DND-41 (cell line): ENCODE measurements around the gene PLEKHG5.

ENCODE experiments used
- ATAC-seq: fragments of 200-7000 bp; cut with Tn5 transposase; 3 replicates; pipeline ENCODE4 v1.9.1; 2021; ENCODE audit warnings: low read depth; ENCODE audit not compliant: insufficient read depth
- DNase-seq: peaks from one replicate; pipeline ENCODE4 v3.0.0-alpha.2; 2020
- H2AFZ ChIP-seq: 2 replicates; pipeline ENCODE4 v1.6.0; 2012; ENCODE audit warnings: low read depth, low read length
- H3K27ac ChIP-seq: 2 replicates; pipeline ENCODE4 v1.5.1; 2012; ENCODE audit warnings: low read length, inconsistent platforms
- H3K27me3 ChIP-seq: fragments of 200-600 bp; sonication (generic); 2 replicates; pipeline ENCODE4 v1.6.0; 2012; ENCODE audit warnings: low read length, mild to moderate bottlenecking, inconsistent platforms; ENCODE audit not compliant: insufficient read depth, poor library complexity
- H3K36me3 ChIP-seq: 2 replicates; pipeline ENCODE4 v1.5.1; 2012; ENCODE audit warnings: low read length, inconsistent platforms; ENCODE audit not compliant: insufficient read depth
- H3K4me1 ChIP-seq: 2 replicates; pipeline ENCODE4 v1.5.1; 2012; ENCODE audit warnings: mild to moderate bottlenecking, low read length; ENCODE audit not compliant: insufficient read depth
- H3K4me2 ChIP-seq: 2 replicates; pipeline ENCODE4 v1.6.0; 2012; ENCODE audit warnings: mild to moderate bottlenecking, moderate library complexity, low read length, inconsistent platforms; ENCODE audit not compliant: insufficient read depth
- H3K4me3 ChIP-seq, 2 experiments: fragments of 200-600 bp in 1 of 2; shearing (Covaris generic) in 1 of 2; 2 replicates each; pipeline ENCODE4 v1.5.1; 2012 to 2016; ENCODE audit warnings: inconsistent platforms in 2 of 2, low read length in 2 of 2, mild to moderate bottlenecking in 2 of 2, low read depth in 1 of 2, moderate library complexity in 1 of 2
- H3K79me2 ChIP-seq: 2 replicates; pipeline ENCODE4 v1.6.0; 2012; ENCODE audit warnings: low read length, inconsistent platforms; ENCODE audit not compliant: insufficient read depth
- H3K9ac ChIP-seq: 2 replicates; pipeline ENCODE4 v1.6.0; 2012; ENCODE audit warnings: low read depth, mild to moderate bottlenecking, inconsistent platforms, low read length, moderate library complexity
- H3K9me3 ChIP-seq: 2 replicates; pipeline ENCODE4 v1.5.1; 2012; ENCODE audit warnings: low read length, moderate library complexity, mild to moderate bottlenecking, inconsistent platforms; ENCODE audit not compliant: insufficient read depth, severe bottlenecking
- H4K20me1 ChIP-seq: 2 replicates; pipeline ENCODE4 v1.6.0; 2012; ENCODE audit warnings: low read length; ENCODE audit not compliant: insufficient read depth
- EZH2 ChIP-seq: IDR thresholded peaks from 3 replicates; pipeline ENCODE4 v1.6.1; 2012; ENCODE audit warnings: borderline replicate concordance, low read depth, mild to moderate bottlenecking, moderate library complexity, low read length, inconsistent platforms; ENCODE audit not compliant: severe bottlenecking
- TF ChIP-seq, protein P1 (sequence below): IDR thresholded peaks from 2 replicates; pipeline ENCODE4 v1.5.1; 2012; ENCODE audit warnings: borderline replicate concordance, low read length, moderate library complexity, mild to moderate bottlenecking; ENCODE audit not compliant: poor library complexity, severe bottlenecking; ENCODE audit errors: extremely low read depth

The PLEKHG5 gene

DNA sequence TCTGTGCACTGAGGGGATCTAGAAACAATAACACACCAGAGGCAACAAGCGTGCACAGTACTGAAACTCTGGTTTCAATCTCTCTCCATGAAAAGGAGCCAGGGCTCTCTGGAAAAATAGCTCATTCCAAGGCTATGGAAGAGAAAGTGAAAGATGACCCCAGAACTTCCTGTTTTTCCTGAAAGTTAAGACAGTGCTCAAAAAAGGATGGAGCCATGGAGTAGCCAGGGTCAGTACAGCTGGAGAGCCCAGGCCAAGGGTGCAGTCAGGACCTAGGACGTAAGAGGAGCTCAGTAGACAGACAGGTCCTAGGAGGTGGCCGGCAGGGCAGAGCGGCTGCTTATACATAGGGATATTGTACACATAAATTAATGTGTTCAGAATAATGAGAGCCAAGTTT is 43.7 kb upstream of the PLEKHG5 start:
- no peak overlapping the region for H3K4me3 ChIP-seq
- no peak overlapping the region for H3K4me2 ChIP-seq
- H2AFZ ChIP-seq: no peak overlapping the region
- no peaks in the 10 kb centered on the region for H3K27me3 ChIP-seq
- H3K27ac ChIP-seq: no peak overlapping the region
- H3K9me3 ChIP-seq: no peaks in the 10 kb centered on the region
- no peak overlapping the region for H3K9ac ChIP-seq
- H4K20me1 ChIP-seq: peaks cover 17% of the 10 kb centered on the region; the same call in 1 of the 2 replicates
- peaks cover 7% of the 10 kb centered on the region for H3K79me2 ChIP-seq
- H3K36me3 ChIP-seq: peaks cover 69% of the 10 kb centered on the region
- TF ChIP-seq EZH2: no peak
- TF ChIP-seq, protein P1, sequence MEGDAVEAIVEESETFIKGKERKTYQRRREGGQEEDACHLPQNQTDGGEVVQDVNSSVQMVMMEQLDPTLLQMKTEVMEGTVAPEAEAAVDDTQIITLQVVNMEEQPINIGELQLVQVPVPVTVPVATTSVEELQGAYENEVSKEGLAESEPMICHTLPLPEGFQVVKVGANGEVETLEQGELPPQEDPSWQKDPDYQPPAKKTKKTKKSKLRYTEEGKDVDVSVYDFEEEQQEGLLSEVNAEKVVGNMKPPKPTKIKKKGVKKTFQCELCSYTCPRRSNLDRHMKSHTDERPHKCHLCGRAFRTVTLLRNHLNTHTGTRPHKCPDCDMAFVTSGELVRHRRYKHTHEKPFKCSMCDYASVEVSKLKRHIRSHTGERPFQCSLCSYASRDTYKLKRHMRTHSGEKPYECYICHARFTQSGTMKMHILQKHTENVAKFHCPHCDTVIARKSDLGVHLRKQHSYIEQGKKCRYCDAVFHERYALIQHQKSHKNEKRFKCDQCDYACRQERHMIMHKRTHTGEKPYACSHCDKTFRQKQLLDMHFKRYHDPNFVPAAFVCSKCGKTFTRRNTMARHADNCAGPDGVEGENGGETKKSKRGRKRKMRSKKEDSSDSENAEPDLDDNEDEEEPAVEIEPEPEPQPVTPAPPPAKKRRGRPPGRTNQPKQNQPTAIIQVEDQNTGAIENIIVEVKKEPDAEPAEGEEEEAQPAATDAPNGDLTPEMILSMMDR: no peak
- no peak for ATAC-seq
- DNase-seq: no peak
- H3K4me1 ChIP-seq: no peaks in the 10 kb centered on the region

DNA sequence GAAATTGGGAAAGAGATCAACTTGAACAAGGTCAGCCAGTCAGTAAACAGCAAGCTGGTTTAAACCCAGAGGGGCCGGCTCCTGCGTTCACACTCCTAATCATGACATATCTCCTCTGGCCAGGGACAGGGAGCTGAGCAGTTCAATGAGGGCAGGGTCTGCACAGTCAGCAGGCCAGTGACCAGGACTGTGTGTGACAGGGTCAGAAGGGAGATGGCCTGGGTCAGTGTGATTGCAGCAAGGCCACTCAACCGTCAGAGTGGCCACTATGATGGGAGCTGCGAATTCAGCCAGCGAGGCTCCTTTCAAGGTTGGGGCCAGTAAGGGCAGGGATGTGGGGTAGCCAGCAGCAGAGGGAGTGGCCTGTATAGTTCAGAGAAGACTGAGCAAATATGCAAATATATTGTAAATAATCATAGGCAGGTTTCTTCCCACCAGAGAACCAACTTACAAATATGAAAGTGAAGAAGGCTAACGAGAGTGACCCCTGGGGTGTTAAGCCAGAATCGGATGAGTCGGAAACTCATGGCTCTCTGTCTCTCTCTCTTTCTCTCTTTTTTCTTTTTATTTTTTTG is 42.9 kb upstream of the PLEKHG5 start:
- H3K4me2 ChIP-seq: no peak overlapping the region
- DNase-seq: no peak
- H3K4me3 ChIP-seq: no peak overlapping the region
- peaks cover 7% of the 10 kb centered on the region for H3K79me2 ChIP-seq
- H2AFZ ChIP-seq: no peak overlapping the region
- H3K27me3 ChIP-seq: no peaks in the 10 kb centered on the region
- TF ChIP-seq, protein P1: no peak
- no peak for TF ChIP-seq EZH2
- H3K9me3 ChIP-seq: no peaks in the 10 kb centered on the region
- peaks cover 65% of the 10 kb centered on the region for H3K36me3 ChIP-seq
- H4K20me1 ChIP-seq: peaks cover 17% of the 10 kb centered on the region; the same call in 1 of the 2 replicates
- no peak overlapping the region for H3K9ac ChIP-seq
- no peak overlapping the region for H3K27ac ChIP-seq
- H3K4me1 ChIP-seq: no peaks in the 10 kb centered on the region
- ATAC-seq: no peak

DNA sequence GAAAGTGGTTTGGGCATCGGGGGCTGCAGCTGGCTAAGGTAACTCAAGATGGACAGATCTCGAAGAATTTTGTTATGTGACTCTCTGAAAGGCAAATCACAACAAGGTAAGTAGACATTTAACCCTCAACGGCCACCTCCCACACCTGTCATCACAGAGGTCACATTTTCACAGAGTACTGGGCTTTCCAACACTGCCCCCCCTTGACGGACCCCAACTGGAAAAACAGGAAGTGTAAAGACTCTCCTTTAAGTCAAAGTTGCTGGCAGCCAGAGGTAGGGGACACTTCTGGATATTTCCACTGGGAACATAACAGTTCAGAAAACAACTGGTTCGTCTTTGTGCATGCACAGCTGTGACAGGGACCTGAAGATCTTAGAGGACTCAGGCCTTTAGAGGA is 40.5 kb upstream of the PLEKHG5 start:
- Histone ChIP-seq H3K36me3 (peaks cover 75% of the 10 kb centered on the region), H3K79me2 (peaks cover 5% of the 10 kb centered on the region), H3K27me3 (no peaks in the 10 kb centered on the region), H4K20me1 (peaks cover 17% of the 10 kb centered on the region; the same call in 1 of the 2 replicates), H3K27ac (no peak overlapping the region), H3K9me3 (no peaks in the 10 kb centered on the region), H3K9ac (no peak overlapping the region), H3K4me3 (no peak overlapping the region), H2AFZ (no peak overlapping the region), H3K4me1 (no peaks in the 10 kb centered on the region), H3K4me2 (no peak overlapping the region)
- no peak for ATAC-seq
- TF ChIP-seq EZH2: no peak
- TF ChIP-seq, protein P1: no peak
- DNase-seq: no peak
